Neuronal stem cell (in vitro differentiated cells): ENCODE measurements around the gene HOXD10.

Experiments
- DNase-seq: peaks from one replicate; pipeline ENCODE4 v3.0.0-alpha.2; 2013; ENCODE audit warnings: low spot score
- H2AFZ ChIP-seq: one replicate; pipeline ENCODE4 v1.6.1; 2013; ENCODE audit warnings: mild to moderate bottlenecking, low read length, inconsistent platforms
- H2AK5ac ChIP-seq: 2 replicates; pipeline ENCODE4 v1.6.1; 2013; ENCODE audit warnings: low read depth, mild to moderate bottlenecking, inconsistent platforms, low read length, moderate library complexity, mixed read lengths
- H2BK120ac ChIP-seq: 2 replicates; pipeline ENCODE4 v1.6.1; 2013; ENCODE audit warnings: low read depth, mild to moderate bottlenecking, inconsistent platforms, low read length, moderate library complexity, mixed read lengths
- H2BK12ac ChIP-seq: one replicate; pipeline ENCODE4 v1.6.1; 2013; ENCODE audit warnings: low read length, inconsistent platforms
- H2BK15ac ChIP-seq: 2 replicates; pipeline ENCODE4 v1.6.1; 2013; ENCODE audit warnings: mild to moderate bottlenecking, low read length, inconsistent platforms, mixed read lengths
- H2BK5ac ChIP-seq: one replicate; pipeline ENCODE4 v1.6.1; 2013; ENCODE audit warnings: inconsistent platforms, mild to moderate bottlenecking, low read length, moderate library complexity
- H3K14ac ChIP-seq: one replicate; pipeline ENCODE4 v1.6.1; 2013; ENCODE audit warnings: low read length, inconsistent platforms
- H3K18ac ChIP-seq: 2 replicates; pipeline ENCODE4 v1.6.1; 2013; ENCODE audit warnings: low read length, inconsistent platforms
- H3K23ac ChIP-seq: 2 replicates; pipeline ENCODE4 v1.6.1; 2013; ENCODE audit warnings: low read depth, mild to moderate bottlenecking, mixed read lengths, low read length, inconsistent platforms; ENCODE audit not compliant: poor library complexity
- H3K27ac ChIP-seq: replicated peaks from 3 replicates; pipeline ENCODE4 v1.5.1; 2013; ENCODE audit warnings: low read length, inconsistent platforms
- H3K27me3 ChIP-seq, 3 experiments: 2 replicates each; pipeline ENCODE4 v1.6.1; 2013; ENCODE audit warnings: low read length in 3 of 3, mild to moderate bottlenecking in 2 of 3, inconsistent platforms in 1 of 3, low read depth in 1 of 3, mixed read lengths in 1 of 3, moderate library complexity in 1 of 3; ENCODE audit not compliant: control insufficient read depth in 3 of 3, insufficient read depth in 3 of 3
- H3K36me3 ChIP-seq, 2 donors: replicated peaks in 1 of 2; 2 replicates each; pipeline ENCODE4 v1.6.1; 2013; ENCODE audit warnings: low read length in 2 of 2; ENCODE audit not compliant: control insufficient read depth in 2 of 2, insufficient read depth in 2 of 2
- H3K4ac ChIP-seq: 2 replicates; pipeline ENCODE4 v1.6.1; 2013; ENCODE audit warnings: inconsistent platforms, mild to moderate bottlenecking, low read length, moderate library complexity
- H3K4me1 ChIP-seq, 2 donors: 1 replicate in 1 of 2; 2 replicates in 1 of 2; pipeline ENCODE4 v1.6.1; 2013; ENCODE audit warnings: low read length in 2 of 2, low read depth in 1 of 2; ENCODE audit not compliant: control insufficient read depth in 2 of 2, insufficient read depth in 1 of 2
- H3K4me2 ChIP-seq: one replicate; pipeline ENCODE4 v1.6.1; 2013; ENCODE audit warnings: mild to moderate bottlenecking, low read length, inconsistent platforms; ENCODE audit not compliant: insufficient read depth, poor library complexity, severe bottlenecking
- H3K4me3 ChIP-seq, 2 donors: 2 replicates each; pipeline ENCODE4 v1.5.1; 2013; ENCODE audit warnings: low read length in 2 of 2, mild to moderate bottlenecking in 2 of 2, inconsistent platforms in 1 of 2, moderate library complexity in 1 of 2
- H3K79me1 ChIP-seq: one replicate; pipeline ENCODE4 v1.6.1; 2013; ENCODE audit warnings: low read depth, mild to moderate bottlenecking, inconsistent platforms, low read length, moderate library complexity
- H3K9ac ChIP-seq: one replicate; pipeline ENCODE4 v1.6.1; 2013; ENCODE audit warnings: mild to moderate bottlenecking, low read depth, low read length, inconsistent platforms; ENCODE audit not compliant: poor library complexity
- H3K9me3 ChIP-seq, 2 donors: replicated peaks in 1 of 2; 2 replicates each; pipeline versions ENCODE3 to v1.6.1; 2013; ENCODE audit warnings: low read length in 2 of 2, mild to moderate bottlenecking in 2 of 2, inconsistent platforms in 1 of 2, low read depth in 1 of 2, mixed read lengths in 1 of 2, moderate library complexity in 1 of 2; ENCODE audit not compliant: control insufficient read depth in 2 of 2, insufficient read depth in 1 of 2
- H4K8ac ChIP-seq: one replicate; pipeline ENCODE4 v1.6.1; 2013; ENCODE audit warnings: low read depth, mild to moderate bottlenecking, inconsistent platforms, low read length, moderate library complexity
- H4K91ac ChIP-seq: one replicate; pipeline ENCODE4 v1.6.1; 2013; ENCODE audit warnings: low read length, low read depth, mild to moderate bottlenecking, inconsistent platforms; ENCODE audit not compliant: poor library complexity
- WGBS, 2 donors: extraction: QIAGEN DNeasy Blood & Tissue Kit; methylation state at CpG; one replicate each; pipeline ENCODE4 v1.1.7; 2013; ENCODE audit warnings: missing lambda C conversion rate in 2 of 2, mixed read lengths in 1 of 2; ENCODE audit not compliant: insufficient read length in 2 of 2, insufficient replicate concordance in 1 of 2; ENCODE audit errors: extremely low coverage in 2 of 2; 5-methylcytosine and 5-hydroxymethylcytosine counted together

HOXD10 gene

DNA sequence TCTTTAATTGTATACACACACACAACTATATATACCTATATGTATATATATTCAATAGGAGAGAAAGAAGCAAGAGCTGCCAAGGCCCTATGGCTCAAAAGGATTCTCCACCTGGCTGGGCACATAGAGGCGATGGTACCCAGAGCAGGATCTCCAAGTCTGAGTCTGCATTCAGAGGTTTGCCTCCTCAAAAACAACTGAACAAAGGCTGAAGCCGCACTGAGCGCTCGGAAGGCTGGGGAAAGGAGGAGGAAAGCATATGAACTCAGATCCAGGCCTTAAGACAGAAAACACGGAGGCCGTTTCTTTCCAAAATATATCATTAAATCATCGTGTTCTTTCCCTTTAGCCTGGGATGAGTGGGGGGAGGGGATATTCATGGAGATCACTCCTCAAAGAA lies 13.4 kb upstream of the HOXD10 start:
- Histone ChIP-seq H3K23ac (no peak overlapping the region), H2BK15ac (no peak overlapping the region), H3K4ac (no peak overlapping the region), H3K4me3 (no peak overlapping the region), H3K9me3 (peaks cover 7 to 11% of the 10 kb centered on the region in 2 donors), H3K4me1 (peaks cover 0 to 1% of the 10 kb centered on the region in 2 donors), H2AK5ac (no peak overlapping the region), H3K27me3 (peaks cover 83 to 98% (median 97%) of the 10 kb centered on the region in 3 experiments), H3K18ac (no peak overlapping the region), H2AFZ (no peak overlapping the region), H3K27ac (no peak overlapping the region), H4K8ac (no peak overlapping the region), H3K4me2 (no peak overlapping the region), H4K91ac (no peak overlapping the region), H3K9ac (no peak overlapping the region), H3K36me3 (no peaks in the 10 kb centered on the region), H2BK5ac (no peak overlapping the region), H2BK120ac (no peak overlapping the region), H3K14ac (no peak overlapping the region), H2BK12ac (no peak overlapping the region), H3K79me1 (no peaks in the 10 kb centered on the region)
- WGBS, 2 donors, result no CpG with 5 or more reads among the region's 7 CpGs
- DNase-seq, result no peak

DNA sequence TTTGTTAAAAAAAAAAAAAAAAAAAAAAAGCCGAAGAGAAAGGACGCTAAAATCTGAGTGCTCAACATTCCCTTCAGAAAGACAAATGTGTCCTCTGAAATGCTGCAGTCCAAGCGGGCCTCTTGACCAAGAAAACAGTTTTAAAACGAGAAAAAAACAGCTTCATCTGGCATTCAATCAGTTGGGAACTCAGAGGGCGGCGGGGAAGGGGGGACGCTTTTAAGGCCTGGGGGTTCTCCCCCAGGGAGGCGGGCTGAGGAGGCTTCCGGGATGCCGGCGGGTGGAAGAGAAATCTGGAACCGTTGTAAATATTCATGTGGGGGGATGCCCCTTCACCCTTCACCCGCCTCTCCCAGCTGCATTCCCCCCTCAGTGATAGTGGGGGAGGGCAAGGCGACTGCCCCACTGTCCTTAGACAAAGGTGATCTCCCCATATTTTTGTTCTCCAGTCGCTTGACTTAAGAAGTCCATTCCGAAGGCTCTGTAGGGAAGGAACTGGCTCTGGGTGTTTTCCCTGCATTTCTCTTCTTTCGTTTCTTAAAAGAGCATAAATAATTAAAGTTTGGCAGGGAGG lies 12.7 kb upstream of the HOXD10 start:
- Histone ChIP-seq H3K23ac (no peak overlapping the region), H3K4ac (no peak overlapping the region), H3K18ac (no peak overlapping the region), H3K9ac (no peak overlapping the region), H3K14ac (no peak overlapping the region), H3K27ac (no peak overlapping the region), H2BK12ac (no peak overlapping the region), H2BK5ac (no peak overlapping the region), H3K79me1 (no peaks in the 10 kb centered on the region), H3K4me2 (no peak overlapping the region), H2BK120ac (no peak overlapping the region), H3K4me3 (no peak overlapping the region), H3K27me3 (peaks cover 82 to 98% (median 97%) of the 10 kb centered on the region in 3 experiments), H2AFZ (no peak overlapping the region), H4K91ac (no peak overlapping the region), H3K4me1 (peaks cover 0 to 1% of the 10 kb centered on the region in 2 donors), H3K36me3 (no peaks in the 10 kb centered on the region), H2BK15ac (no peak overlapping the region), H2AK5ac (no peak overlapping the region), H3K9me3 (peaks cover 7 to 11% of the 10 kb centered on the region in 2 donors), H4K8ac (no peak overlapping the region)
- WGBS, 2 donors, result no CpG with 5 or more reads among the region's 17 CpGs
- no peak for DNase-seq

DNA sequence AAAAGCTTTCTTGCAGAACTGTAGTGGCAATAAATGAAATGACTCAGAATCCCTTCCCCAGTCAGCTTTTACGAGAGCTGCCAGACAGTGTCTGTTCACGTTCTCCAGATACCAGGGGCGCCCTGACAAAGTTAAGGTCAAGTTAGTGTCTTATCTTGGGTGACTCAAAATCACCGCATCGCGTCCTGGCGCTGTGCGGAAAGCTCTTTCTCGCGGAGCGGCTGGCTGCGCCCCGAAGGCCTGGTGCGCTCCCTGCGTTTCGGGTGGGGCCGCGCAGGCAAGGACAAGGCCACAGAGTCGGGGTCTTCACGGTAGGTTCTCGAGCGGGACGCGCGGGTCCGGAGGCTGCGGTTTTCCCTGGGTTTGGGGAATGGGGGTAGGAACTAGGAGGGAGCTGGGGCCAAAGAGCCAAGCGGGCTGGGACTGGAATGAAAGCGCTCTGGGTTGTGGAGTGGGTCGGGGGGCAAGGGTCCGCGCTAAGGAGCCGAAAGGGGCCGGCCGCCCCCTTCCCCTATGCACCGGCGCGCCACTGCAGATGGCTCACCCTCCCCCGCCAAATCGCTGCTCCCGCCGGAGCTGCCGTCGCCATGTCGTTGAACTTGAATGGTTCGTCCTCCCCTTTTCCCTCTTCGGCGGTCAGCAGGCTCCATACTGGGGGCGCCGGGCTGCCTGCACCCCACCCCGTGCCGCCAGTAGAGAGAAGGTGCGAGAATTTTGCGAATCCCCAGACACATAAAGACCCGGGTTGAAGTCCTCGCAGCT lies 12.1 kb upstream of the HOXD10 start:
- no peak overlapping the region for H3K4ac ChIP-seq
- no peak overlapping the region for H2BK5ac ChIP-seq
- no peak overlapping the region for H3K4me2 ChIP-seq
- no peak overlapping the region for H2AK5ac ChIP-seq
- peak overlapping the region; percentile 80 for H3K18ac ChIP-seq
- no peak overlapping the region for H2BK120ac ChIP-seq
- WGBS, 2 donors, result no CpG with 5 or more reads among the region's 56 CpGs
- H3K4me3 ChIP-seq, result peak overlapping the region in 1 of 2 donors; percentile 2
- H3K27ac ChIP-seq, result no peak overlapping the region
- no peak overlapping the region for H2BK12ac ChIP-seq
- no peak overlapping the region for H4K8ac ChIP-seq
- H3K27me3 ChIP-seq, result peaks cover 81 to 98% (median 97%) of the 10 kb centered on the region in 3 experiments
- peaks cover 0 to 1% of the 10 kb centered on the region in 2 donors for H3K4me1 ChIP-seq
- H3K9me3 ChIP-seq, result peaks cover 7 to 11% of the 10 kb centered on the region in 2 donors
- peak overlapping the region; percentile 80 for H3K23ac ChIP-seq
- H3K14ac ChIP-seq, result no peak overlapping the region
- no peak for DNase-seq
- peak overlapping the region; percentile 69 for H2AFZ ChIP-seq
- H3K36me3 ChIP-seq, result no peaks in the 10 kb centered on the region
- H4K91ac ChIP-seq, result no peak overlapping the region
- peak overlapping the region; percentile 26 for H2BK15ac ChIP-seq
- H3K9ac ChIP-seq, result no peak overlapping the region
- H3K79me1 ChIP-seq, result no peaks in the 10 kb centered on the region

DNA sequence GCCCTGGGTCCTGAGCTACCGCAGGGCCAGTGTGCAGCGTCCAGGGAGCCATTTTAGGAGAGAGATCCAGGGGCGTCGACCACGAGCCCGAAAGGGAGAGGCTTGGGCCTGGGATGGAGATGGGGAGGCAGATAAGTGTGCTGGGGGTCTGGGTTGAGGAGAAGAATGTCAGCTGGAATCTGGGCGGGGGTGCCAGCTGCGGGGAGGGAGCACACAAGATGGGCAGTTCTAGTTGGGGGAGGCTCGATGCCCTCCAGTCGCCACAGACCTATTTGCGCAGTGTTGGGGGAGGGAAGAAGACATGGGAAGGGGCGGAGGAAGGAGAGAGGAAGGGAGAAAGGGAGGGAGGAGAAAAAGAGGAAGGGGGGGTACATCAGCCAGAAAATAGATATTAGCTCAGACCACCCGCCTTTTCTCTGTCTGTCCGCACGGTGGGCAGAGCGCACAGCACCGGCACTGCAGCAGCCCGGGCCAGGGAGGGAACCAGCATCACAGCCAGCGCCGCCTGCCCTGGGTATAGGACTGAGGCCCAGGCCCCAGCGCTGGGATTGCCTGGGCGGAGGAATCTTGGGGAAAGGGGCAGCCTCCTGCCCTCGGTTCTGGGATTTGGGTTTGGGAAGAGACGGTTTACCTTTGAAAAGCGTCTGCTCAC lies 11.4 kb upstream of the HOXD10 start:
- no peak overlapping the region for H3K9ac ChIP-seq
- no peak overlapping the region for H4K91ac ChIP-seq
- no peak overlapping the region for H3K27ac ChIP-seq
- H3K27me3 ChIP-seq, result peaks cover 76 to 98% (median 97%) of the 10 kb centered on the region in 3 experiments
- no peak overlapping the region for H2AK5ac ChIP-seq
- WGBS, 2 donors, result no CpG with 5 or more reads among the region's 25 CpGs
- H3K4ac ChIP-seq, result no peak overlapping the region
- H2BK15ac ChIP-seq, result no peak overlapping the region
- peaks cover 7 to 11% of the 10 kb centered on the region in 2 donors for H3K9me3 ChIP-seq
- H3K23ac ChIP-seq, result peak overlapping the region; percentile 65
- H2BK12ac ChIP-seq, result no peak overlapping the region
- H3K36me3 ChIP-seq, result no peaks in the 10 kb centered on the region
- H3K4me1 ChIP-seq, result peaks cover 0 to 1% of the 10 kb centered on the region in 2 donors
- H3K79me1 ChIP-seq, result no peaks in the 10 kb centered on the region
- H3K18ac ChIP-seq, result no peak overlapping the region
- DNase-seq, result no peak
- H2BK120ac ChIP-seq, result no peak overlapping the region
- H4K8ac ChIP-seq, result no peak overlapping the region
- H3K14ac ChIP-seq, result no peak overlapping the region
- peak overlapping the region in 1 of 2 donors; percentile 2 for H3K4me3 ChIP-seq
- no peak overlapping the region for H2BK5ac ChIP-seq
- no peak overlapping the region for H3K4me2 ChIP-seq
- peak overlapping the region; percentile 69 for H2AFZ ChIP-seq
